Esophagus squamous epithelium (tissue), 5 donors: ENCODE measurements around the gene PRC1. TPM values are rescaled to one million over a fixed set of nuclear protein-coding genes. Genes with fewer than 3 reads are reported as not detected.

Experiments used
- DNase-seq: peaks from one replicate; lab custom pipeline; 2025; lab: John Stamatoyannopoulos, UW
- H3K27ac ChIP-seq, 4 donors: fragments of 200-600 bp; sonication (generic); one replicate each; pipeline ENCODE4 v1.5.1; 2016 to 2019; ENCODE audit warnings: mild to moderate bottlenecking in 1 of 4
- H3K27me3 ChIP-seq, 4 donors: fragments of 200-600 bp; sonication (generic); 1 replicate in 3 of 4; 2 replicates in 1 of 4; pipeline versions ENCODE4 v1.5.1 to v1.6.0; 2017 to 2021; ENCODE audit warnings: antibody characterized with exemption in 1 of 4
- H3K36me3 ChIP-seq, 3 donors: fragments of 200-600 bp; sonication (generic); one replicate each; pipeline ENCODE4 v1.5.1; 2016 to 2019
- H3K4me1 ChIP-seq, 3 donors: fragments of 200-600 bp; sonication (generic); one replicate each; pipeline ENCODE4 v1.5.1; 2017 to 2019
- H3K4me3 ChIP-seq, 4 donors: fragments of 200-600 bp; sonication (generic); 1 replicate in 3 of 4; 2 replicates in 1 of 4; pipeline ENCODE4 v1.5.1; 2016 to 2019; ENCODE audit warnings: mild to moderate bottlenecking in 2 of 4, moderate library complexity in 1 of 4
- H3K9me3 ChIP-seq, 3 donors: fragments of 200-600 bp; sonication (generic); one replicate each; pipeline ENCODE4 v1.5.1; 2016 to 2019
- POLR2A ChIP-seq, 4 donors: fragments of 450-650 bp; IDR thresholded peaks; one replicate each; pipeline ENCODE4 v1.6.1; 2017; ENCODE audit warnings: antibody characterized with exemption in 4 of 4, mild to moderate bottlenecking in 4 of 4, moderate library complexity in 3 of 4
- WGBS, 2 donors: methylation state at CpG; one replicate each; pipeline ENCODE4 v1.1.5; 2018; 5-methylcytosine and 5-hydroxymethylcytosine counted together
- intact Hi-C: fragments of 100-400 bp; cut with DNase I; formaldehyde crosslinking; loops from one replicate; pipeline ENCODE4 v1.15.0; 2022
- small RNA-seq, 4 donors: library from RNA; depleted of rRNA; stranded (forward); fragments of <200 nt; gene quantifications; one replicate each; pipeline ENCODE3, GENCODE V24; 2016
- total RNA-seq, 4 donors: library from RNA; depleted of rRNA; stranded (reverse); fragments of >200 nt; gene quantifications; one replicate each; pipeline ENCODE4 v1.1.0, GENCODE V29; 2016
- TF ChIP-seq, protein P1 (sequence below), 6 experiments: fragments of 450-650 bp in 4 of 6; fragments of 200-600 bp in 2 of 6; sonication (generic) in 2 of 6; IDR thresholded peaks; one replicate each; pipeline ENCODE4 v1.5.1; 2016 to 2019; ENCODE audit warnings: antibody characterized with exemption in 6 of 6, mild to moderate bottlenecking in 4 of 6, moderate library complexity in 4 of 6
- donor health status: DM: yes; HTN: yes; CAD: no.

PRC1 gene
- total RNA-seq, 4 donors from 2014 or later, result 49.6 to 100 (median 58.4) TPM

- peaks cover 35 to 79% (median 37%) of the 10 kb centered on the region in 3 donors for H3K36me3 ChIP-seq
- H3K27ac ChIP-seq, result no peak overlapping the region
- no peaks in the 10 kb centered on the region for H3K9me3 ChIP-seq
- intact Hi-C loops, result no loop called here
- H3K4me3 ChIP-seq, result no peak overlapping the region
- DNase-seq, result no peak
- TF ChIP-seq POLR2A (IDR thresholded peaks at IDR 0.05), result no peak
- TF ChIP-seq, protein P1, sequence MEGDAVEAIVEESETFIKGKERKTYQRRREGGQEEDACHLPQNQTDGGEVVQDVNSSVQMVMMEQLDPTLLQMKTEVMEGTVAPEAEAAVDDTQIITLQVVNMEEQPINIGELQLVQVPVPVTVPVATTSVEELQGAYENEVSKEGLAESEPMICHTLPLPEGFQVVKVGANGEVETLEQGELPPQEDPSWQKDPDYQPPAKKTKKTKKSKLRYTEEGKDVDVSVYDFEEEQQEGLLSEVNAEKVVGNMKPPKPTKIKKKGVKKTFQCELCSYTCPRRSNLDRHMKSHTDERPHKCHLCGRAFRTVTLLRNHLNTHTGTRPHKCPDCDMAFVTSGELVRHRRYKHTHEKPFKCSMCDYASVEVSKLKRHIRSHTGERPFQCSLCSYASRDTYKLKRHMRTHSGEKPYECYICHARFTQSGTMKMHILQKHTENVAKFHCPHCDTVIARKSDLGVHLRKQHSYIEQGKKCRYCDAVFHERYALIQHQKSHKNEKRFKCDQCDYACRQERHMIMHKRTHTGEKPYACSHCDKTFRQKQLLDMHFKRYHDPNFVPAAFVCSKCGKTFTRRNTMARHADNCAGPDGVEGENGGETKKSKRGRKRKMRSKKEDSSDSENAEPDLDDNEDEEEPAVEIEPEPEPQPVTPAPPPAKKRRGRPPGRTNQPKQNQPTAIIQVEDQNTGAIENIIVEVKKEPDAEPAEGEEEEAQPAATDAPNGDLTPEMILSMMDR (IDR thresholded peaks at IDR 0.05), result no peak
- no peaks in the 10 kb centered on the region for H3K4me1 ChIP-seq
- no peaks in the 10 kb centered on the region for H3K27me3 ChIP-seq
- WGBS, 2 donors, result 86 to 88% methylated on average over 4 to 5 of the region's 6 CpGs
Observed at GRCh38 chr15:90918835-90919234, 75.5 kb downstream of the PRC1 start.

- peaks cover 40 to 86% (median 43%) of the 10 kb centered on the region in 3 donors for H3K36me3 ChIP-seq
- H3K4me1 ChIP-seq, result no peaks in the 10 kb centered on the region
- DNase-seq, result no peak
- no peak for TF ChIP-seq POLR2A (IDR thresholded peaks at IDR 0.05)
- TF ChIP-seq, protein P1 (IDR thresholded peaks at IDR 0.05), result no peak
- no peaks in the 10 kb centered on the region for H3K9me3 ChIP-seq
- no peaks in the 10 kb centered on the region for H3K27me3 ChIP-seq
- no peak overlapping the region for H3K27ac ChIP-seq
- H3K4me3 ChIP-seq, result no peak overlapping the region
- 94 to 96% methylated on average over 12 to 22 of the region's 23 CpGs for WGBS, 2 donors
- intact Hi-C loops, result no loop called here
Observed at GRCh38 chr15:90918034-90918788, 76.1 kb downstream of the PRC1 start.

- H3K27me3 ChIP-seq, result no peaks in the 10 kb centered on the region
- TF ChIP-seq, protein P1 (IDR thresholded peaks at IDR 0.05), result no peak
- no peak for TF ChIP-seq POLR2A (IDR thresholded peaks at IDR 0.05)
- no peak overlapping the region for H3K27ac ChIP-seq
- H3K9me3 ChIP-seq, result no peaks in the 10 kb centered on the region
- no peaks in the 10 kb centered on the region for H3K4me1 ChIP-seq
- DNase-seq, result no peak
- intact Hi-C loops, result no loop called here
- WGBS, 2 donors, result 92 to 95% methylated on average over 7 to 11 of the region's 12 CpGs
- no peak overlapping the region for H3K4me3 ChIP-seq
- peaks cover 46 to 92% (median 50%) of the 10 kb centered on the region in 3 donors for H3K36me3 ChIP-seq
Observed at GRCh38 chr15:90917569-90917968, 76.8 kb downstream of the PRC1 start.

DNA sequence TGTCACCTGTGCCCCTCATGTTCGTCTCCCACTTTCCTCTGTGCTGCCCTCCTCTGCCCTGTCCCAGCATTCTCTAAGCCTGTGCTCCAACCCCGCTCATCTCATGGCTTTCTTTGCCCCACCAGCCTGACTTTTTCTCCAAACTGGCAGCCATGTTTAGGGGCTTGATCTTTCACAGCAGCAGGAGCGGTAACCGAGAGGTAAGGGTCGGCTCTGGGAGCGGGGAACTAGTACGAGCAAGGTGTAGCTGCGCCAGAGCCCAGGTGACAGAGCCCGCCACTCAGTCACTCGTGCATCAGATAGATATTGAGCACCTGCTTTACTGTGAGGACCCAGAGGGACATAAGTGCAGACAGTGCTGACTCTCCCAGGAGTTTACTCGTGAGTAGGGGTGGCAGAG is 77.9 kb downstream of the PRC1 start:
- WGBS, 2 donors, result 76 to 86% methylated on average over 2 to 5 of the region's 11 CpGs
- no peak for DNase-seq
- peak overlapping the region in 1 of 4 donors; percentile 2 for H3K27ac ChIP-seq
- H3K4me1 ChIP-seq, result no peaks in the 10 kb centered on the region
- no peaks in the 10 kb centered on the region for H3K27me3 ChIP-seq
- H3K36me3 ChIP-seq, result peaks cover 56 to 100% (median 59%) of the 10 kb centered on the region in 3 donors
- H3K9me3 ChIP-seq, result no peaks in the 10 kb centered on the region
- H3K4me3 ChIP-seq, result no peak overlapping the region
- intact Hi-C loops, result no loop called here
- TF ChIP-seq, protein P1 (IDR thresholded peaks at IDR 0.05), result no peak
- no peak for TF ChIP-seq POLR2A (IDR thresholded peaks at IDR 0.05)

Small RNA genes within 50 kb of the gene (small RNA-seq; reads per million reads assigned to genes)
- gene RF00019, result 0 reads per million in 4 donors

Other genes with a start within 250 kb of the PRC1 start
- 10 to 100 TPM; 27.7 to 43.3 (median 38.5) TPM for gene FURIN, start 125.9 kb downstream of the PRC1 start, total RNA-seq
- 10 to 100 TPM in 2 of 4 donors, 1 to 10 TPM in 2; 1.8 to 13.4 (median 9.7) TPM for gene FES, start 110.0 kb downstream of the PRC1 start, total RNA-seq
- gene MAN2A2, start 91.2 kb downstream of the PRC1 start, total RNA-seq, result 10 to 100 TPM in 3 of 4 donors, 1 to 10 TPM in 1; 9.9 to 25.2 (median 12.1) TPM
- gene HDDC3, start 62.0 kb downstream of the PRC1 start, total RNA-seq, result 10 to 100 TPM in 3 of 4 donors, 1 to 10 TPM in 1; 5.8 to 13.7 (median 11.7) TPM
- gene UNC45A, start 59.2 kb downstream of the PRC1 start, total RNA-seq, result 10 to 100 TPM; 38.7 to 76.0 (median 64.2) TPM
- 10 to 100 TPM in 1 of 4 donors, 1 to 10 TPM in 3; 8.7 to 12.6 (median 9.8) TPM for gene RCCD1, start 39.7 kb downstream of the PRC1 start, total RNA-seq
- gene VPS33B, start 28.1 kb upstream of the PRC1 start, total RNA-seq, result 1 to 10 TPM; 3.3 to 9.0 (median 8.1) TPM
- under 1 TPM in 3 of 4 donors, not detected in 1; 0.04 to 0.95 (median 0.59) TPM for gene SV2B, start 105.7 kb upstream of the PRC1 start, total RNA-seq